ENCODE results near the gene INF2. TPM values are rescaled to one million over a fixed set of nuclear protein-coding genes. Genes with fewer than 3 reads are reported as not detected.

INF2 gene
- total and polyA plus RNA-seq, 4 donors, result 13.1 to 51.6 (median 25.5) TPM

DNA sequence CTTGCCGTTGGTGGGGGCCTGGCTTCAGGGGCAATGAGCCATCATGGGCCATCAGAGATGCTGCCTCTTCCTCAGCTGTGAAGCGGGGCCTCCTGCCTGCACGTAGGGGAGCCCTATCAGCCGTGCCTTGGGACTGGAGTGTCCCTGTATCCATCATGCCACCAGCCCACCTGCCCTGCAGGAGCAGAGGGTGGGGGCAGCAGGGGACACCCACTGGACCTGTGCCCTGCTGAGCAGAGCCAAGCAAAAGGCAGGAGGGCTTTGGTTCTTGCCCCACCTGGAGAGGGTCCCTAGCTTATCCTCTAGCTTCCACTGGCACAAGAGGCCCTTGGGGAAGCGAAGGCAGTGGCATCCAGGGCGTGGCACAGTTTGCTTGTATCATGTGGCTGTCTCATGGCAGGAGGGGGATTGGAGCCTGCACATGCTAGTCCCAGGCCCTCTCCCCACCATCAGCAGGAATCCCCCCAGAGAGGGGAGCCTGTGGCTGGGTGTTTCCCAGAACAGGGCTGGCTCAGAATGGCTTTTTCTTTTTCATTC, 44.7 kb downstream of the INF2 start (continued):
- TF ChIP-seq, protein P1, sequence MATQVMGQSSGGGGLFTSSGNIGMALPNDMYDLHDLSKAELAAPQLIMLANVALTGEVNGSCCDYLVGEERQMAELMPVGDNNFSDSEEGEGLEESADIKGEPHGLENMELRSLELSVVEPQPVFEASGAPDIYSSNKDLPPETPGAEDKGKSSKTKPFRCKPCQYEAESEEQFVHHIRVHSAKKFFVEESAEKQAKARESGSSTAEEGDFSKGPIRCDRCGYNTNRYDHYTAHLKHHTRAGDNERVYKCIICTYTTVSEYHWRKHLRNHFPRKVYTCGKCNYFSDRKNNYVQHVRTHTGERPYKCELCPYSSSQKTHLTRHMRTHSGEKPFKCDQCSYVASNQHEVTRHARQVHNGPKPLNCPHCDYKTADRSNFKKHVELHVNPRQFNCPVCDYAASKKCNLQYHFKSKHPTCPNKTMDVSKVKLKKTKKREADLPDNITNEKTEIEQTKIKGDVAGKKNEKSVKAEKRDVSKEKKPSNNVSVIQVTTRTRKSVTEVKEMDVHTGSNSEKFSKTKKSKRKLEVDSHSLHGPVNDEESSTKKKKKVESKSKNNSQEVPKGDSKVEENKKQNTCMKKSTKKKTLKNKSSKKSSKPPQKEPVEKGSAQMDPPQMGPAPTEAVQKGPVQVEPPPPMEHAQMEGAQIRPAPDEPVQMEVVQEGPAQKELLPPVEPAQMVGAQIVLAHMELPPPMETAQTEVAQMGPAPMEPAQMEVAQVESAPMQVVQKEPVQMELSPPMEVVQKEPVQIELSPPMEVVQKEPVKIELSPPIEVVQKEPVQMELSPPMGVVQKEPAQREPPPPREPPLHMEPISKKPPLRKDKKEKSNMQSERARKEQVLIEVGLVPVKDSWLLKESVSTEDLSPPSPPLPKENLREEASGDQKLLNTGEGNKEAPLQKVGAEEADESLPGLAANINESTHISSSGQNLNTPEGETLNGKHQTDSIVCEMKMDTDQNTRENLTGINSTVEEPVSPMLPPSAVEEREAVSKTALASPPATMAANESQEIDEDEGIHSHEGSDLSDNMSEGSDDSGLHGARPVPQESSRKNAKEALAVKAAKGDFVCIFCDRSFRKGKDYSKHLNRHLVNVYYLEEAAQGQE (IDR thresholded peaks at IDR 0.05), result no peak
- TF ChIP-seq HNF4G (IDR thresholded peaks at IDR 0.05) (no peak), NR2F2 (IDR thresholded peaks at IDR 0.05) (no peak), HNF4A (conservative IDR thresholded peaks at IDR 0.05) (no peak)

DNA sequence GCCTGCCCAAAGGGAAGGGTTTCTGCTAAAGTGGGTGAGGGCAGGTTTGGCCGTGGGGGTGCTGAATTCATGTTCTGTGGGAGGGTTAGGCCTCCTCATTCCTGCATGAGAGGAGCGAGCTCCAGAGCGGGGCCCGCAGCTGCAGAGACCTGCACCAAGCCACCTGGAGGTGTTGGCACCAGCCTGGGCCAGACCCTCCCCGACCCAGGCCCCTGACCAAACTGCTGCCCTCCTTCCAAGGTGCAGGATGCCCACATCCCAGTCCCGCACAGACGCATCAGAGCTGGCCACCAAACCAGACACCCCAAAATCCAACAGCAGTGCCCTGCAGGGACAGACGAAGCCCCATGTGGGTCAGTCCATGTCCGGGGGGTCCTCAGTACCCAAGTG, 45.2 kb downstream of the INF2 start:
- peak overlapping the region; percentile 99 to 100 for H3K27ac ChIP-seq (ENCODE audit: low read depth in 1 of 2, low read length in 2 of 2)
- H3K27me3 ChIP-seq (ENCODE audit: control insufficient read depth in 4 of 4, insufficient read depth in 4 of 4, low read length in 3 of 4), result no peaks in the 10 kb centered on the region
- 96% methylated on average over 9 of the region's 9 CpGs for WGBS
- peaks cover 0 to 3% (median 1%) of the 10 kb centered on the region in 4 donors for H3K36me3 ChIP-seq (ENCODE audit: control insufficient read depth in 4 of 4, insufficient read depth in 3 of 4, low read depth in 1 of 4, low read length in 3 of 4)
- peak overlapping the region; percentile 1 to 7 for H3K9ac ChIP-seq (ENCODE audit: low read depth in 1 of 2, low read length in 2 of 2)
- DNase-seq (ENCODE audit: low spot score), result no peak
- H3K4me1 ChIP-seq (ENCODE audit: control insufficient read depth in 4 of 4, insufficient read depth in 4 of 4, low read length in 3 of 4), result peaks cover 19 to 65% (median 54%) of the 10 kb centered on the region in 4 donors
- TF ChIP-seq YY1 (IDR thresholded peaks at IDR 0.05), result no peak
- TF ChIP-seq RAD21 (IDR thresholded peaks at IDR 0.05), result no peak
- no peak for TF ChIP-seq HNF4A (conservative IDR thresholded peaks at IDR 0.05)
- TF ChIP-seq, protein P1 (IDR thresholded peaks at IDR 0.05), result no peak
- no peak for TF ChIP-seq FOXA1 (IDR thresholded peaks at IDR 0.05)
- TF ChIP-seq HNF4G (IDR thresholded peaks at IDR 0.05), result no peak
- no peak for TF ChIP-seq NR2F2 (IDR thresholded peaks at IDR 0.05)
- TF ChIP-seq TAF1 (conservative IDR thresholded peaks at IDR 0.05), result no peak
- TF ChIP-seq FOXA2 (IDR thresholded peaks at IDR 0.05), result no peak
- TF ChIP-seq, protein P2, sequence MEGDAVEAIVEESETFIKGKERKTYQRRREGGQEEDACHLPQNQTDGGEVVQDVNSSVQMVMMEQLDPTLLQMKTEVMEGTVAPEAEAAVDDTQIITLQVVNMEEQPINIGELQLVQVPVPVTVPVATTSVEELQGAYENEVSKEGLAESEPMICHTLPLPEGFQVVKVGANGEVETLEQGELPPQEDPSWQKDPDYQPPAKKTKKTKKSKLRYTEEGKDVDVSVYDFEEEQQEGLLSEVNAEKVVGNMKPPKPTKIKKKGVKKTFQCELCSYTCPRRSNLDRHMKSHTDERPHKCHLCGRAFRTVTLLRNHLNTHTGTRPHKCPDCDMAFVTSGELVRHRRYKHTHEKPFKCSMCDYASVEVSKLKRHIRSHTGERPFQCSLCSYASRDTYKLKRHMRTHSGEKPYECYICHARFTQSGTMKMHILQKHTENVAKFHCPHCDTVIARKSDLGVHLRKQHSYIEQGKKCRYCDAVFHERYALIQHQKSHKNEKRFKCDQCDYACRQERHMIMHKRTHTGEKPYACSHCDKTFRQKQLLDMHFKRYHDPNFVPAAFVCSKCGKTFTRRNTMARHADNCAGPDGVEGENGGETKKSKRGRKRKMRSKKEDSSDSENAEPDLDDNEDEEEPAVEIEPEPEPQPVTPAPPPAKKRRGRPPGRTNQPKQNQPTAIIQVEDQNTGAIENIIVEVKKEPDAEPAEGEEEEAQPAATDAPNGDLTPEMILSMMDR (IDR thresholded peaks at IDR 0.05; ENCODE audit: low read depth, low read length, missing input control), result no peak
- TF ChIP-seq, protein P3, sequence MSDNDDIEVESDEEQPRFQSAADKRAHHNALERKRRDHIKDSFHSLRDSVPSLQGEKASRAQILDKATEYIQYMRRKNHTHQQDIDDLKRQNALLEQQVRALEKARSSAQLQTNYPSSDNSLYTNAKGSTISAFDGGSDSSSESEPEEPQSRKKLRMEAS (IDR thresholded peaks at IDR 0.05), result no peak
- TF ChIP-seq, protein P4, sequence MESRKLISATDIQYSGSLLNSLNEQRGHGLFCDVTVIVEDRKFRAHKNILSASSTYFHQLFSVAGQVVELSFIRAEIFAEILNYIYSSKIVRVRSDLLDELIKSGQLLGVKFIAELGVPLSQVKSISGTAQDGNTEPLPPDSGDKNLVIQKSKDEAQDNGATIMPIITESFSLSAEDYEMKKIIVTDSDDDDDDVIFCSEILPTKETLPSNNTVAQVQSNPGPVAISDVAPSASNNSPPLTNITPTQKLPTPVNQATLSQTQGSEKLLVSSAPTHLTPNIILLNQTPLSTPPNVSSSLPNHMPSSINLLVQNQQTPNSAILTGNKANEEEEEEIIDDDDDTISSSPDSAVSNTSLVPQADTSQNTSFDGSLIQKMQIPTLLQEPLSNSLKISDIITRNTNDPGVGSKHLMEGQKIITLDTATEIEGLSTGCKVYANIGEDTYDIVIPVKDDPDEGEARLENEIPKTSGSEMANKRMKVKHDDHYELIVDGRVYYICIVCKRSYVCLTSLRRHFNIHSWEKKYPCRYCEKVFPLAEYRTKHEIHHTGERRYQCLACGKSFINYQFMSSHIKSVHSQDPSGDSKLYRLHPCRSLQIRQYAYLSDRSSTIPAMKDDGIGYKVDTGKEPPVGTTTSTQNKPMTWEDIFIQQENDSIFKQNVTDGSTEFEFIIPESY (IDR thresholded peaks at IDR 0.05), result no peak
- TF ChIP-seq RXRA (IDR thresholded peaks at IDR 0.05), result no peak
- TF ChIP-seq SP1 (IDR thresholded peaks at IDR 0.05), result no peak
- TF ChIP-seq EGR1 (IDR thresholded peaks at IDR 0.05; ENCODE audit: low read depth in 2 of 2), result no peak
- no peak for TF ChIP-seq GABPA (IDR thresholded peaks at IDR 0.05 in 1 of 2, conservative IDR thresholded peaks at IDR 0.05 in 1 of 2)
- H3K4me3 ChIP-seq (ENCODE audit: low read depth in 1 of 3, low read length in 3 of 3), result no peak overlapping the region
- no peaks in the 10 kb centered on the region for H3K9me3 ChIP-seq (ENCODE audit: control insufficient read depth in 4 of 4, low read length in 3 of 4)
